ENCODE measurements around the gene GLP1R. TPM values are rescaled to one million over a fixed set of nuclear protein-coding genes. Genes with fewer than 3 reads are reported as not detected.

GLP1R gene
- total RNA-seq (not detected), polyA plus RNA-seq (not detected)

GRCh38 chr6:39048481-39049399 lies at the start of gene GLP1R:
Gene GLP1R, plus strand, starts transcription at chr6:39048781. Its CDS starts 60 bp downstream, at chr6:39048841.
- Histone ChIP-seq H3K36me3 (ENCODE audit: control insufficient read depth, insufficient read depth, low read length) (no peaks in the 10 kb centered on the region), H3K9me3 (ENCODE audit: control insufficient read depth in 2 of 2, low read length in 2 of 2) (no peaks in the 10 kb centered on the region), H3K4me3 (ENCODE audit: low read depth, low read length) (no peak within 1 kb of the TSS), H3K27ac (ENCODE audit: insufficient read depth, low read length, poor library complexity, severe bottlenecking) (no peak within 1 kb of the TSS), H3K4me1 (ENCODE audit: control insufficient read depth, insufficient read depth, low read length, poor library complexity, severe bottlenecking) (peaks cover 3% of the 10 kb centered on the region), H3K27me3 (ENCODE audit: control insufficient read depth, insufficient read depth, low read length) (peaks cover 6% of the 10 kb centered on the region)
- no peak for DNase-seq
- Mint-ChIP-seq H3K27me3 (peaks cover 46% of the 10 kb centered on the region), H3K36me3 (no peaks in the 10 kb centered on the region), H3K4me1 (peaks cover 0 to 25% (median 6%) of the 10 kb centered on the region in 4 donors), H3K4me3 (peak within 1 kb of the TSS in 3 of 4 donors; percentile 63 to 79 (median 68)), H3K27ac (no peak within 1 kb of the TSS), H3K9me3 (peaks cover 0 to 2% (median 0%) of the 10 kb centered on the region in 7 donors)
- ATAC-seq (ENCODE audit: low read depth in 2 of 2) = peak; percentile 26 to 32

DNA sequence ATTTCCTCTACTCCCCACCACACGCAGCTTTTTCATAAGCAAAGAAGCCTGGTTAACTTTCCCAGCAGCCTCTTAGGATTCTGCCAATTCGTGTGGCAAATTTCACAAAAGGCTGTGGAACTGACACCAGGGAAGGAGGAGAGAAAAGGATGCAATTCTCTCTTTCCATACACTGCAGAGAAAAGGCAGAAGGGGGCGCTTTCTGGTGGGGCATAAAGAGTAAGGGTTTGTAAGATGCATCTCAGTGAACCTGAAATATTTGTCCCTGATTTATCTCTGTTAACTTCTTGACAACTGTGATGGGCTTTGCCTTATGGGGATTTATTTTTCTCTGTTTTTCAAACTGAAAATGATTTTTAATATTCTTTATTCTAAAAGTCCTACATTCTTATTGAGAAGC lies 45.5 kb upstream of the GLP1R start:
- ATAC-seq (ENCODE audit: low read depth in 2 of 2) (no peak), DNase-seq (no peak)
- H3K4me3 Mint-ChIP-seq = no peak overlapping the region
- H3K36me3 Mint-ChIP-seq = no peaks in the 10 kb centered on the region
- no peaks in the 10 kb centered on the region for H3K9me3 Mint-ChIP-seq
- H3K27ac Mint-ChIP-seq = no peak overlapping the region
- no peaks in the 10 kb centered on the region for H3K36me3 ChIP-seq (ENCODE audit: control insufficient read depth, insufficient read depth, low read length)
- no peak overlapping the region for H3K4me3 ChIP-seq (ENCODE audit: low read depth, low read length)
- no peaks in the 10 kb centered on the region for H3K4me1 Mint-ChIP-seq
- peaks cover 5% of the 10 kb centered on the region for H3K27me3 ChIP-seq (ENCODE audit: control insufficient read depth, insufficient read depth, low read length)
- no peak overlapping the region for H3K27ac ChIP-seq (ENCODE audit: insufficient read depth, low read length, poor library complexity, severe bottlenecking)
- H3K9me3 ChIP-seq (ENCODE audit: control insufficient read depth in 2 of 2, low read length in 2 of 2) = no peaks in the 10 kb centered on the region
- no peaks in the 10 kb centered on the region for H3K4me1 ChIP-seq (ENCODE audit: control insufficient read depth, insufficient read depth, low read length, poor library complexity, severe bottlenecking)
- peaks cover 9% of the 10 kb centered on the region for H3K27me3 Mint-ChIP-seq

- ATAC-seq (ENCODE audit: low read depth in 2 of 2) (no peak), DNase-seq (no peak)
- no peaks in the 10 kb centered on the region for H3K4me1 Mint-ChIP-seq
- H3K27me3 ChIP-seq (ENCODE audit: control insufficient read depth, insufficient read depth, low read length) = peaks cover 5% of the 10 kb centered on the region
- H3K9me3 Mint-ChIP-seq = no peaks in the 10 kb centered on the region
- H3K9me3 ChIP-seq (ENCODE audit: control insufficient read depth in 2 of 2, low read length in 2 of 2) = no peaks in the 10 kb centered on the region
- H3K36me3 Mint-ChIP-seq = no peaks in the 10 kb centered on the region
- no peak overlapping the region for H3K27ac ChIP-seq (ENCODE audit: insufficient read depth, low read length, poor library complexity, severe bottlenecking)
- H3K27ac Mint-ChIP-seq = no peak overlapping the region
- H3K4me3 Mint-ChIP-seq = no peak overlapping the region
- no peaks in the 10 kb centered on the region for H3K36me3 ChIP-seq (ENCODE audit: control insufficient read depth, insufficient read depth, low read length)
- H3K27me3 Mint-ChIP-seq = peaks cover 13% of the 10 kb centered on the region
- H3K4me1 ChIP-seq (ENCODE audit: control insufficient read depth, insufficient read depth, low read length, poor library complexity, severe bottlenecking) = no peaks in the 10 kb centered on the region
- no peak overlapping the region for H3K4me3 ChIP-seq (ENCODE audit: low read depth, low read length)
Observed at GRCh38 chr6:39003492-39003891, 45.1 kb upstream of the GLP1R start.

DNA sequence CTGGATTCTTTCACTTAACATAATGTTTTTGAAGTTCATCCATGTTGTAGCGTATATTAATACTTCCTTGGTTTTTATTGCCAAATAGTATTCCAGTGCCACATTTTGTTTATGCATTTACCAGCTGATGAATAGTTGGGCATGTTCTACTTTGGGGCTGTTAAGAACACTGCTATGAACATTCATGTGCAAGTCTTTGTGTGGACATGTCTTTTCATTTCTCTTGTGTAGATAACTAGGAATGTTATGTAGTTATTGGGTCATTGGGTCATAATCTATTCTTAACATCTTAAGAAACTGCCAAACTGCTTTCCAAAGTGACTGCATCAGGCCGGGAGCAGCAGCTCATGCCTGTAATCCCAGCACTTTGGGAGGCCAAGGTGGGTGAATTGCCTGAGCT lies 43.8 kb upstream of the GLP1R start:
- DNase-seq = no peak
- Histone ChIP-seq H3K36me3 (ENCODE audit: control insufficient read depth, insufficient read depth, low read length) (no peaks in the 10 kb centered on the region), H3K4me1 (ENCODE audit: control insufficient read depth, insufficient read depth, low read length, poor library complexity, severe bottlenecking) (no peaks in the 10 kb centered on the region), H3K4me3 (ENCODE audit: low read depth, low read length) (no peak overlapping the region), H3K27ac (ENCODE audit: insufficient read depth, low read length, poor library complexity, severe bottlenecking) (no peak overlapping the region), H3K9me3 (ENCODE audit: control insufficient read depth in 2 of 2, low read length in 2 of 2) (no peaks in the 10 kb centered on the region), H3K27me3 (ENCODE audit: control insufficient read depth, insufficient read depth, low read length) (peaks cover 5% of the 10 kb centered on the region)
- Mint-ChIP-seq H3K4me3 (no peak overlapping the region), H3K27ac (no peak overlapping the region), H3K9me3 (no peaks in the 10 kb centered on the region), H3K27me3 (peaks cover 14% of the 10 kb centered on the region), H3K36me3 (no peaks in the 10 kb centered on the region), H3K4me1 (no peaks in the 10 kb centered on the region)
- no peak for ATAC-seq (ENCODE audit: low read depth in 2 of 2)

- H3K4me3 ChIP-seq (ENCODE audit: low read depth, low read length) = no peak overlapping the region
- H3K4me1 ChIP-seq (ENCODE audit: control insufficient read depth, insufficient read depth, low read length, poor library complexity, severe bottlenecking) = no peaks in the 10 kb centered on the region
- no peaks in the 10 kb centered on the region for H3K36me3 ChIP-seq (ENCODE audit: control insufficient read depth, insufficient read depth, low read length)
- no peak for ATAC-seq (ENCODE audit: low read depth in 2 of 2)
- peaks cover 5% of the 10 kb centered on the region for H3K27me3 ChIP-seq (ENCODE audit: control insufficient read depth, insufficient read depth, low read length)
- Mint-ChIP-seq H3K4me3 (no peak overlapping the region), H3K4me1 (no peaks in the 10 kb centered on the region), H3K27me3 (peaks cover 14% of the 10 kb centered on the region), H3K9me3 (no peaks in the 10 kb centered on the region), H3K36me3 (no peaks in the 10 kb centered on the region), H3K27ac (no peak overlapping the region)
- H3K27ac ChIP-seq (ENCODE audit: insufficient read depth, low read length, poor library complexity, severe bottlenecking) = no peak overlapping the region
- no peaks in the 10 kb centered on the region for H3K9me3 ChIP-seq (ENCODE audit: control insufficient read depth in 2 of 2, low read length in 2 of 2)
- DNase-seq = no peak
Observed at GRCh38 chr6:39005774-39006173, 42.8 kb upstream of the GLP1R start.

DNA sequence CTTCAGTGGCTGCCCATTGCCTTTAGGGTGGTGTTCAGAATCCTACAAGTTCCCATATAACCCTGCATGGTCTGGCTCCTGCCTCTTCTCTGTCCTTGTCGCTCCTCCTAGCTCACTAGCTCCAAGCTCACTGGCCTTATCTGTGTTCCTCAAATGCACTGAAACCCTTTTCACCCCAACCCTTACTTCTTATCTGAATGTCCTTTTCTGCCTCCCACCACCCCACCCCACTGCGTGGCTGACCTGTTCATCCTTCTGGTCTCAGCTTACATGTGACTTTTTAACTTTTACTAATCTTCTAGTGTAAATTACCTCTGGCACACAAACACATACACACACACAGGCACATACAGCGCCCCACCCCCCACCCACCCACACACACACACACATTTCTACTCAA lies 41.0 kb upstream of the GLP1R start:
- Histone ChIP-seq H3K27me3 (ENCODE audit: control insufficient read depth, insufficient read depth, low read length) (peaks cover 5% of the 10 kb centered on the region), H3K36me3 (ENCODE audit: control insufficient read depth, insufficient read depth, low read length) (no peaks in the 10 kb centered on the region), H3K4me3 (ENCODE audit: low read depth, low read length) (no peak overlapping the region), H3K27ac (ENCODE audit: insufficient read depth, low read length, poor library complexity, severe bottlenecking) (no peak overlapping the region), H3K4me1 (ENCODE audit: control insufficient read depth, insufficient read depth, low read length, poor library complexity, severe bottlenecking) (no peaks in the 10 kb centered on the region), H3K9me3 (ENCODE audit: control insufficient read depth in 2 of 2, low read length in 2 of 2) (no peaks in the 10 kb centered on the region)
- Mint-ChIP-seq H3K27ac (no peak overlapping the region), H3K27me3 (peaks cover 14% of the 10 kb centered on the region), H3K9me3 (no peaks in the 10 kb centered on the region), H3K4me1 (no peaks in the 10 kb centered on the region), H3K4me3 (no peak overlapping the region), H3K36me3 (no peaks in the 10 kb centered on the region)
- ATAC-seq (ENCODE audit: low read depth in 2 of 2) (no peak), DNase-seq (no peak)

GRCh38 chr6:39008737-39009136 lies 39.8 kb upstream of the GLP1R start:
- Mint-ChIP-seq H3K9me3 (no peaks in the 10 kb centered on the region), H3K4me3 (no peak overlapping the region), H3K27me3 (peaks cover 14% of the 10 kb centered on the region), H3K27ac (no peak overlapping the region), H3K4me1 (no peaks in the 10 kb centered on the region), H3K36me3 (no peaks in the 10 kb centered on the region)
- Histone ChIP-seq H3K4me1 (ENCODE audit: control insufficient read depth, insufficient read depth, low read length, poor library complexity, severe bottlenecking) (no peaks in the 10 kb centered on the region), H3K9me3 (ENCODE audit: control insufficient read depth in 2 of 2, low read length in 2 of 2) (no peaks in the 10 kb centered on the region), H3K36me3 (ENCODE audit: control insufficient read depth, insufficient read depth, low read length) (no peaks in the 10 kb centered on the region), H3K4me3 (ENCODE audit: low read depth, low read length) (no peak overlapping the region), H3K27me3 (ENCODE audit: control insufficient read depth, insufficient read depth, low read length) (peaks cover 2% of the 10 kb centered on the region), H3K27ac (ENCODE audit: insufficient read depth, low read length, poor library complexity, severe bottlenecking) (no peak overlapping the region)
- DNase-seq (no peak), ATAC-seq (ENCODE audit: low read depth in 2 of 2) (no peak)

DNA sequence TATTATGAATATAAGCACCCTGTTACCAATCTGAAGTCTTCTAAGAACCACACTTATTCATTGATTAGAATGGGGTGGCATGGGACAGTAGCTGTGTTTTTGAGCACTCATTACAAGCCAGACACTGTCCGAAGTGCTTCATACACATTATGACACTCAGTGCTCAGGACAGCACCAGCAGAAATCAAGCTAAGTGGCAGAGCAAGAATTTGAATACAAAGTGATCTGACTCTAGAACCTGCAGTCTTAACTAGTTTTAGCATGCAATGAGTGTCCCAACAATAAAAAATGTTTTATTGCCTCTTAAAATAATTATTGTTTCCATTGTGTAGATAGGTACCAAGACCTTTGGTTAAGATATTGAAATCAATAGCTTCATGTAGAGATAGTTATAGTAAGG lies 39.1 kb upstream of the GLP1R start:
- Histone ChIP-seq H3K27me3 (ENCODE audit: control insufficient read depth, insufficient read depth, low read length) (peaks cover 2% of the 10 kb centered on the region), H3K27ac (ENCODE audit: insufficient read depth, low read length, poor library complexity, severe bottlenecking) (no peak overlapping the region), H3K9me3 (ENCODE audit: control insufficient read depth in 2 of 2, low read length in 2 of 2) (no peaks in the 10 kb centered on the region), H3K36me3 (ENCODE audit: control insufficient read depth, insufficient read depth, low read length) (no peaks in the 10 kb centered on the region), H3K4me1 (ENCODE audit: control insufficient read depth, insufficient read depth, low read length, poor library complexity, severe bottlenecking) (no peaks in the 10 kb centered on the region), H3K4me3 (ENCODE audit: low read depth, low read length) (no peak overlapping the region)
- no peak for DNase-seq
- Mint-ChIP-seq H3K4me1 (no peaks in the 10 kb centered on the region), H3K36me3 (no peaks in the 10 kb centered on the region), H3K27ac (no peak overlapping the region), H3K4me3 (no peak overlapping the region), H3K27me3 (peaks cover 13% of the 10 kb centered on the region), H3K9me3 (no peaks in the 10 kb centered on the region)
- no peak for ATAC-seq (ENCODE audit: low read depth in 2 of 2)
